Left renal cortex interstitium (tissue), 4 donors: ENCODE data around the gene ASB4. TPM values are rescaled to one million over a fixed set of nuclear protein-coding genes. Genes with fewer than 3 reads are reported as not detected.
"Not testable (repeated sequence)": the region's sequence is repeated elsewhere in the genome, so short reads cannot be mapped to it uniquely, and the experiment has no call there.

ENCODE experiments used
- DNase-seq, 4 donors: peaks; one replicate each; pipeline ENCODE4 v3.0.0-alpha.2; 2013; ENCODE audit warnings: low read depth in 4 of 4, low spot score in 2 of 4, missing footprints in 1 of 4
- polyA plus RNA-seq, 4 donors: library from polyadenylated mRNA; unstranded; fragments of 120-200 nt; gene quantifications; one replicate each; pipeline ENCODE4 v1.2.1, GENCODE V29; 2013; ENCODE audit not compliant: insufficient read length in 4 of 4

Gene ASB4
- under 1 TPM; 0.10 to 0.22 (median 0.19) TPM for polyA plus RNA-seq

- no peak for DNase-seq
Measured at GRCh38 chr7:95485391-95486123, at the start of gene ASB4. Gene ASB4 (plus strand): TSS chr7:95485943. CDS start chr7:95485972, 29 bp downstream.

GRCh38 chr7:95436407-95436806 is 49.3 kb upstream of the ASB4 start:
- DNase-seq, result no peak

GRCh38 chr7:95440394-95441038 is 45.2 kb upstream of the ASB4 start:
- DNase-seq, result no peak

- peak in 1 of 4 donors; percentile 66 for DNase-seq
Measured at GRCh38 chr7:95441042-95441823, 44.5 kb upstream of the ASB4 start.

GRCh38 chr7:95444796-95445195 is 40.9 kb upstream of the ASB4 start:
- no peak for DNase-seq

- DNase-seq, result no peak
Measured at GRCh38 chr7:95446618-95447017, 39.1 kb upstream of the ASB4 start.

GRCh38 chr7:95454438-95455045 is 31.2 kb upstream of the ASB4 start:
- DNase-seq, result no peak

GRCh38 chr7:95457947-95458346 is 27.8 kb upstream of the ASB4 start:
- no peak for DNase-seq

GRCh38 chr7:95460653-95461052 is 25.1 kb upstream of the ASB4 start:
- DNase-seq, result not testable (repeated sequence)

GRCh38 chr7:95467912-95468607 is 17.7 kb upstream of the ASB4 start:
- DNase-seq, result no peak

GRCh38 chr7:95469187-95469586 is 16.6 kb upstream of the ASB4 start:
- DNase-seq, result no peak

- DNase-seq, result no peak
Measured at GRCh38 chr7:95469848-95470247, 15.9 kb upstream of the ASB4 start.

- DNase-seq, result no peak
Measured at GRCh38 chr7:95470452-95470851, 15.3 kb upstream of the ASB4 start.

GRCh38 chr7:95471071-95471470 is 14.7 kb upstream of the ASB4 start:
- DNase-seq, result no peak

GRCh38 chr7:95472581-95473161 is 13.1 kb upstream of the ASB4 start:
- DNase-seq, result no peak

GRCh38 chr7:95473276-95473985 is 12.3 kb upstream of the ASB4 start:
- DNase-seq, result no peak

GRCh38 chr7:95476072-95476847 is 9.5 kb upstream of the ASB4 start:
- DNase-seq, result no peak

GRCh38 chr7:95476904-95477594 is 8.7 kb upstream of the ASB4 start:
- peak in 1 of 4 donors; percentile 75 for DNase-seq
